ENCODE results near the gene KNTC1. TPM values are rescaled to one million over a fixed set of nuclear protein-coding genes. Genes with fewer than 3 reads are reported as not detected.
"Not testable (repeated sequence)": the region's sequence is repeated elsewhere in the genome, so short reads cannot be mapped to it uniquely, and the experiment has no call there.

The KNTC1 gene
- total and polyA plus RNA-seq, 11 donors, result 2.1 to 10.4 (median 2.8) TPM

GRCh38 chr12:122563361-122563760 lies 36.3 kb downstream of the KNTC1 start:
- Histone ChIP-seq H3K27ac (no peak overlapping the region), H3K9me3 (peaks cover 0 to 4% (median 0%) of the 10 kb centered on the region in 12 donors), H3K36me3 (peaks cover 0 to 30% (median 10%) of the 10 kb centered on the region in 9 donors), H3K4me1 (no peaks in the 10 kb centered on the region), H3K4me3 (no peak overlapping the region), H3K27me3 (no peaks in the 10 kb centered on the region)
- no peak for DNase-seq
- no peak for ATAC-seq
- WGBS, 4 donors, result 97 to 99% (median 98%) methylated on average over 4 of the region's 4 CpGs
- intact Hi-C loops (cut with DNase I), result no loop called here
- TF ChIP-seq CTCF (IDR thresholded peaks at IDR 0.05), result no peak
- no peak for TF ChIP-seq POLR2A (IDR thresholded peaks at IDR 0.05)

DNA sequence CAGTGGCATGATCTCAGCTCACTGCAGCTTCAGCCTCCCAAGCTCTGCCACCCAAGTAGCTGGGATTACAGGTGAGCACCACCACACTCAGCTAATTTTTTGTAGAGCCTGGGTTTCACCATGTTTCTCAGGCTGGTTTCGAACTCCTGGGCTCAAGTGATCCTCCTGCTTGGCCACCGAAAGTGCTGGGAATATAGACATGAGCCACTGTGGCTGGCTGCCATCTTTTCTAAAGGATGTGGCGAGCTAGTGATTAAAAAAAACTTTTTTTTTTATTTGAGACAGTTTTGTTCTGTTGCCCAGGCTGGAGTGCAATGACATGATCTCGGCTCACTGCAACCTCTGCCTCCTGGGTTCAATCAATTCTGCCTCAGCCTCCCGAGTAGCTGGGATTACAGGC lies 39.8 kb downstream of the KNTC1 start:
- DNase-seq; H3K4me1 ChIP-seq; H3K4me3 ChIP-seq; H3K9me3 ChIP-seq; ATAC-seq; H3K27me3 ChIP-seq; H3K27ac ChIP-seq; intact Hi-C loops (cut with DNase I): not testable (repeated sequence)
- H3K36me3 ChIP-seq, result peaks cover 0 to 47% (median 9%) of the 10 kb centered on the region in 9 donors
- 96 to 99% (median 97%) methylated on average over 5 of the region's 5 CpGs for WGBS, 4 donors

DNA sequence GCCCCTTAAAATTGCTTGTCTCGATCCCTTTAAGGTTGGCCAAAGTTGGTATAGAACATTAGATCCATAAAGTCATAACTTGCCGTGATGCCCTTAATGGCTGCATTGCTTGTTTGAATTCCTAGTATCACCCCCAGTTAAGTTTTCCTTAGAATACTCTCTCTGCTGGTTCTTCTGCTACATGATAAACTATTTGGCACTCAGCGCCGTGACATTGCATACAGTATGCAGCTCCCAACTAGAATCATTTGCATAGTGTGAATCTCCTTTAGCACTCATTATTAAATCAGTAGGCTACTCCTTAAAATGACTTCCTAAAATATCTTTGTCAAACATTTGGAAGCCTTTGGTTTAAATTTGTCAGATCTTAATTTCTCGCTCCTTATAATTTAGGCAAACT lies 42.2 kb downstream of the KNTC1 start:
- Histone ChIP-seq H3K36me3 (peaks cover 0 to 50% (median 4%) of the 10 kb centered on the region in 9 donors), H3K4me3 (no peak overlapping the region), H3K27ac (no peak overlapping the region), H3K9me3 (no peaks in the 10 kb centered on the region), H3K27me3 (no peaks in the 10 kb centered on the region), H3K4me1 (no peaks in the 10 kb centered on the region)
- intact Hi-C loops (cut with DNase I), result no loop called here
- WGBS, 4 donors, result 96 to 99% (median 97%) methylated on average over 5 of the region's 5 CpGs
- ATAC-seq (no peak), DNase-seq (no peak)
- no peak for TF ChIP-seq POLR2A (IDR thresholded peaks at IDR 0.05)
- TF ChIP-seq CTCF (IDR thresholded peaks at IDR 0.05), result no peak

DNA sequence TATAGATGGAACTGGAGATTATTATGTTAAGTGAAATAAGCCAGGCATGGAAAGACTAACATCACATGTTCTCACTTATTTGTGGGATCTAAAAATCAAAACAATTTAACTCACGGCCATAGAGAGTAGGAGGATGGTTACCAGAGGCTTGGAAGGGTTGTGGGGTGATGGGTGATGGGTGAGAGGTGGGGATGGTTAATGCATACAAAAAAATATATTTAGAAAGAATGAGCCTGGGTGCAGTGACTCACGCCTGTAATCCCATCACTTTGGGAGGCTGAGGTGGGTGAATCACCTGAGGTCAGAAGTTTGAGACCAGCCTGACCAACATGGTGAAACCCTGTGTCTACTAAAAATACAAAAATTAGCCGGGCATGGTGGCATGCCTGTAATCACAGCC lies 43.0 kb downstream of the KNTC1 start:
- H3K27ac ChIP-seq; H3K4me3 ChIP-seq; H3K9me3 ChIP-seq; H3K4me1 ChIP-seq; intact Hi-C loops (cut with DNase I); ATAC-seq; H3K27me3 ChIP-seq; DNase-seq: not testable (repeated sequence)
- H3K36me3 ChIP-seq, result peaks cover 0 to 56% (median 8%) of the 10 kb centered on the region in 9 donors
- WGBS, 4 donors, result 89 to 97% (median 95%) methylated on average over 3 of the region's 3 CpGs

DNA sequence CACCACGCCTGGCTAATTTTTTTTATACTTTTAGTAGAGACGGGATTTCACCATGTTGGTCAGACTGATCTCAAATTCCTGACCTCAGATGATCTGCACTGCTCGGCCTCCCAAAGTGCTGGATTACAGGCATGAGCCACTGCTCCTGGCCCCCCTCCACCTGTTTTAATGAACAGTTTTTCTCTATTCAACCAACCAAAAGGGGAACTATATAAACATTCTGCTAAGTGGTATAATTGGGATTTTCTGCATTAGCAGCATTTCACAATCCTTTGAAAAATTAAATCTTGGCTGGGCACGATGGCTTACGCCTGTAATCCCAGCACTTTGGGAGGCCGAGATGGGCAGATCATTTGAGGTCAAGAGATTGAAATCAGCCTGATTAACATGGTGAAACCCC lies 44.8 kb downstream of the KNTC1 start:
- ATAC-seq, result no peak
- TF ChIP-seq POLR2A (IDR thresholded peaks at IDR 0.05) (no peak), CTCF (IDR thresholded peaks at IDR 0.05) (no peak)

DNA sequence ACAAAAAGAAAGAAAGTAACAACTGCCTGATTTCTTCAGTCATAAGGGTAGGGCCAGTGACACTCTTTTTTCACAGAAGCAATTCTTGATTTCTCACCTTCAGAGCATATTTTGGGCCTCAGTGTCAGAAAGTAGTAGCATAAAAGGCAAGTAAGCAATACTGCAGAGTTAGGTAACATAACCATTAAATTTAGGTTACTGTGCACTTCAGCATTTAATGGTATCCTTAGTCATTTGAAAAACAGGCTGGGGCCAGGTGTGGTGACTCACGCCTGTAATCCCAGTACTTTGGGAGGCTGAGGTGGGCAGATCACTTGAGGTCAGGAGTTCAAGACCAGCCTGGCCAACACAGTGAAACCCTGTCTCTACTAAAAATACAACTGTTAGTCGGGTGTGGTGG lies 56.2 kb downstream of the KNTC1 start:
- H3K36me3 ChIP-seq, result peaks cover 0 to 71% (median 20%) of the 10 kb centered on the region in 9 donors
- H3K9me3 ChIP-seq; H3K27me3 ChIP-seq; H3K4me1 ChIP-seq; H3K4me3 ChIP-seq; H3K27ac ChIP-seq; DNase-seq; ATAC-seq; intact Hi-C loops (cut with DNase I): not testable (repeated sequence)
- 89 to 100% (median 97%) methylated on average over 2 of the region's 2 CpGs for WGBS, 4 donors

More for the DNA sequence above, 44.8 kb downstream of the KNTC1 start:
- H3K9me3 ChIP-seq, result no peaks in the 10 kb centered on the region
- no peaks in the 10 kb centered on the region for H3K4me1 ChIP-seq
- WGBS, 4 donors, result 95 to 96% (median 95%) methylated on average over 6 of the region's 6 CpGs
- H3K36me3 ChIP-seq, result peaks cover 0 to 73% (median 22%) of the 10 kb centered on the region in 9 donors
- no peak overlapping the region for H3K27ac ChIP-seq
- no peak for DNase-seq
- H3K27me3 ChIP-seq, result no peaks in the 10 kb centered on the region
- intact Hi-C loops (cut with DNase I), result no loop called here
- no peak overlapping the region for H3K4me3 ChIP-seq

Data from heart left ventricle (tissue), 16 donors.